Esophagus squamous epithelium (tissue), 4 donors: ENCODE data around the gene CORO1C.

Experiments used
- CTCF ChIP-seq, 6 experiments: fragments of 450-650 bp in 4 of 6; fragments of 200-600 bp in 2 of 6; sonication (generic) in 2 of 6; IDR thresholded peaks; one replicate each; pipeline ENCODE4 v1.5.1; 2016 to 2019; ENCODE audit warnings: antibody characterized with exemption in 6 of 6, mild to moderate bottlenecking in 4 of 6, moderate library complexity in 4 of 6
- POLR2A ChIP-seq, 4 donors: fragments of 450-650 bp; IDR thresholded peaks; one replicate each; pipeline ENCODE4 v1.6.1; 2017; ENCODE audit warnings: antibody characterized with exemption in 4 of 4, mild to moderate bottlenecking in 4 of 4, moderate library complexity in 3 of 4

GRCh38 chr12:108619369-108620160 lies 111.8 kb downstream of the CORO1C start:
- no peak for TF ChIP-seq CTCF (IDR thresholded peaks at IDR 0.05)
- TF ChIP-seq POLR2A (IDR thresholded peaks at IDR 0.05) = no peak
